Measurements from ENCODE around the gene MED10. TPM values are rescaled to one million over a fixed set of nuclear protein-coding genes. Genes with fewer than 3 reads are reported as not detected.

Gene MED10
- total and polyA plus RNA-seq, 7 donors: 29.2 to 67.6 (median 38.4) TPM

GRCh38 chr5:6412811-6413210 is 34.5 kb upstream of the MED10 start:
- H3K36me3 ChIP-seq: no peaks in the 10 kb centered on the region
- no peak for DNase-seq
- intact Hi-C loops (cut with DNase I): no loop called here
- WGBS, 2 donors: 71 to 75% methylated on average over 4 of the region's 4 CpGs
- no peak overlapping the region for H3K4me3 ChIP-seq
- H3K27me3 ChIP-seq: no peaks in the 10 kb centered on the region
- no peak overlapping the region for H3K27ac ChIP-seq
- TF ChIP-seq, protein P1, sequence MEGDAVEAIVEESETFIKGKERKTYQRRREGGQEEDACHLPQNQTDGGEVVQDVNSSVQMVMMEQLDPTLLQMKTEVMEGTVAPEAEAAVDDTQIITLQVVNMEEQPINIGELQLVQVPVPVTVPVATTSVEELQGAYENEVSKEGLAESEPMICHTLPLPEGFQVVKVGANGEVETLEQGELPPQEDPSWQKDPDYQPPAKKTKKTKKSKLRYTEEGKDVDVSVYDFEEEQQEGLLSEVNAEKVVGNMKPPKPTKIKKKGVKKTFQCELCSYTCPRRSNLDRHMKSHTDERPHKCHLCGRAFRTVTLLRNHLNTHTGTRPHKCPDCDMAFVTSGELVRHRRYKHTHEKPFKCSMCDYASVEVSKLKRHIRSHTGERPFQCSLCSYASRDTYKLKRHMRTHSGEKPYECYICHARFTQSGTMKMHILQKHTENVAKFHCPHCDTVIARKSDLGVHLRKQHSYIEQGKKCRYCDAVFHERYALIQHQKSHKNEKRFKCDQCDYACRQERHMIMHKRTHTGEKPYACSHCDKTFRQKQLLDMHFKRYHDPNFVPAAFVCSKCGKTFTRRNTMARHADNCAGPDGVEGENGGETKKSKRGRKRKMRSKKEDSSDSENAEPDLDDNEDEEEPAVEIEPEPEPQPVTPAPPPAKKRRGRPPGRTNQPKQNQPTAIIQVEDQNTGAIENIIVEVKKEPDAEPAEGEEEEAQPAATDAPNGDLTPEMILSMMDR (IDR thresholded peaks at IDR 0.05): no peak
- TF ChIP-seq EP300 (IDR thresholded peaks at IDR 0.05) (no peak), POLR2AphosphoS5 (IDR thresholded peaks at IDR 0.05) (no peak), POLR2A (IDR thresholded peaks at IDR 0.05) (no peak)
- H3K9me3 ChIP-seq: no peaks in the 10 kb centered on the region
- peaks cover 0 to 6% (median 0%) of the 10 kb centered on the region in 4 donors for H3K4me1 ChIP-seq

DNA sequence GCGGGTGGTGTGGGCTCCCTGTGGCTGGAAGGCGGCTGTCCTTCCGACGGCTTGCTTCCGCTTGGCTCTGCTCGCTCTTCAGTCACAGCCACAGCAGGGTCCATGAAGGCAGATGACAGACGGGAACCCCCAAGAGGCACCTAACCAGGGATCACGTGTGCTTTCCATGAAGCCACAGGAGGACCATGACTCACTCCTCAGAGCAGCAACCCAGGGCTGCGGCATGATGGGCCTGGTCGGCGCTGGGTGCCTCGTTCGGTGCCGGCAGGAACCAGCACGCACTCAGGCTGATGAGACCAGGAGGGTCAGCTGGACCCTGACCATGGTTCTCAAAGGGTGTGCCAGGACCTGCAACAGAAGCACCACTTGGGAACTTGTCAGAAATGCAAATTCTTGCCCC is 32.8 kb upstream of the MED10 start:
- H3K9me3 ChIP-seq: no peaks in the 10 kb centered on the region
- no peak for DNase-seq
- intact Hi-C loops (cut with DNase I): no loop called here
- no peaks in the 10 kb centered on the region for H3K27me3 ChIP-seq
- no peak overlapping the region for H3K4me3 ChIP-seq
- peaks cover 0 to 6% (median 0%) of the 10 kb centered on the region in 4 donors for H3K4me1 ChIP-seq
- no peaks in the 10 kb centered on the region for H3K36me3 ChIP-seq
- 92 to 93% methylated on average over 15 of the region's 15 CpGs for WGBS, 2 donors
- TF ChIP-seq, protein P1 (IDR thresholded peaks at IDR 0.05): no peak
- TF ChIP-seq POLR2A (IDR thresholded peaks at IDR 0.05) (no peak), POLR2AphosphoS5 (IDR thresholded peaks at IDR 0.05) (no peak), EP300 (IDR thresholded peaks at IDR 0.05) (no peak)
- no peak overlapping the region for H3K27ac ChIP-seq

DNA sequence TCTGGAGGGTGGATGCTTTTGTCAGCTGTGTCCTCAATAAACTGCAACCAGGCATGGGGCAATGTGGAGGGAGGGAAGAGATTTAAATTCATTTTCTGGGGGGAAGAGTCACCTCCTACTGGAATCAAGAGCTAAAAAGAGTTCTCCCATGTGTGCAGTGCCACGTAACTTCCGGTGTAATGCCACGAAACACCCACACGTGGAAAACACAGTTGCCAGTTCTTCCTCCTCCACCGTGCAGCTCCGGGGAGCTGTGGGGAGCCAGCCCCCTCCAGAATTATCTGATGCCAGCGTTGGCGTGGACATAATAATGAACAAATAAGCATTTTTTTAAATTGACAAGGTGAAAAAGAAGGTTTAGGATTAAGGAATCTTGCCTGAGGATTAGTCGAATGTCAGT is 32.1 kb upstream of the MED10 start:
- H3K27ac ChIP-seq: no peak overlapping the region
- peaks cover 0 to 6% (median 0%) of the 10 kb centered on the region in 4 donors for H3K4me1 ChIP-seq
- no peaks in the 10 kb centered on the region for H3K27me3 ChIP-seq
- no peaks in the 10 kb centered on the region for H3K9me3 ChIP-seq
- TF ChIP-seq POLR2AphosphoS5 (IDR thresholded peaks at IDR 0.05): no peak
- TF ChIP-seq POLR2A (IDR thresholded peaks at IDR 0.05): no peak
- TF ChIP-seq EP300 (IDR thresholded peaks at IDR 0.05): no peak
- TF ChIP-seq, protein P1 (IDR thresholded peaks at IDR 0.05): no peak
- no peak for DNase-seq
- H3K4me3 ChIP-seq: no peak overlapping the region
- WGBS, 2 donors: 89 to 90% methylated on average over 9 of the region's 9 CpGs
- no peaks in the 10 kb centered on the region for H3K36me3 ChIP-seq
- intact Hi-C loops (cut with DNase I): no loop called here

- TF ChIP-seq EP300 (IDR thresholded peaks at IDR 0.05) (no peak), POLR2A (IDR thresholded peaks at IDR 0.05) (no peak), POLR2AphosphoS5 (IDR thresholded peaks at IDR 0.05) (no peak)
- TF ChIP-seq, protein P1 (IDR thresholded peaks at IDR 0.05): no peak
- intact Hi-C loops (cut with DNase I): no loop called here
- Histone ChIP-seq H3K27me3 (no peaks in the 10 kb centered on the region), H3K4me1 (peaks cover 0 to 6% (median 0%) of the 10 kb centered on the region in 4 donors), H3K9me3 (no peaks in the 10 kb centered on the region), H3K4me3 (no peak overlapping the region), H3K27ac (no peak overlapping the region), H3K36me3 (no peaks in the 10 kb centered on the region)
- 72 to 85% methylated on average over 8 of the region's 8 CpGs for WGBS, 2 donors
- DNase-seq: no peak
Observed at GRCh38 chr5:6408627-6409446, 30.5 kb upstream of the MED10 start.
